HG03280 (cell line): ENCODE measurements around the gene SUPT20H.
"Not testable (repeated sequence)": the region's sequence is repeated elsewhere in the genome, so short reads cannot be mapped to it uniquely, and the experiment has no call there.

Experiments used
- ATAC-seq: cut with Tn5 transposase; IDR thresholded peaks from one replicate; pipeline ENCODE4 v1.9.1; 2021; ENCODE audit warnings: mild to moderate bottlenecking, moderate library complexity; ENCODE audit not compliant: unreplicated experiment

Gene SUPT20H

DNA sequence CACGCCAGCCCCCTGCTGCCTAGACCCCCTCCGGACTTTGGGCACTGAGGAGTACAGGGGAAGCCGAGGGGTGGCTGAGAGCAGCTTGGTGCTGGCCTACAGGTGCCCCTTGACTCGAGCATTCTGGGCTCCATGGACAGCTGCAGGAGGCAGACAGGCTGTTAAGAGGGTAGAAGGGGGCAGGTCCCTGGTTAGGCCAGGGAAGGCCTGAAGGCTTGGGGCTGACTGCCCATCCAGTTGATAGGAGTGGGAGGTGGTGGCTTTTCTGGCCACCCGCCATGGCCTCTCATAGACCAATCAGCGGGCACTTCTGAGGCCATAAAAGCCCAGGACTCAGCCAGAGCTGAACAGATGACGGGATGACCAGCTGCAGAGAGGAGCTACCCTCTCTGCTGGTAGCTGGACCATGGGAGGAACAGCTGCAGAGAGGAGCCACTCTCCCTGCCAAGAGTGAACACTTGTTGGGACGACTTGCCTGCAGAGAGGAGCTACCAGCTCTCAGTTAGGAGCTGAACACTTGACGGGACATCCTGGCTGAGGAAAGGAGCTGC is 10.7 kb upstream of the SUPT20H start:
- ATAC-seq, result no peak

DNA sequence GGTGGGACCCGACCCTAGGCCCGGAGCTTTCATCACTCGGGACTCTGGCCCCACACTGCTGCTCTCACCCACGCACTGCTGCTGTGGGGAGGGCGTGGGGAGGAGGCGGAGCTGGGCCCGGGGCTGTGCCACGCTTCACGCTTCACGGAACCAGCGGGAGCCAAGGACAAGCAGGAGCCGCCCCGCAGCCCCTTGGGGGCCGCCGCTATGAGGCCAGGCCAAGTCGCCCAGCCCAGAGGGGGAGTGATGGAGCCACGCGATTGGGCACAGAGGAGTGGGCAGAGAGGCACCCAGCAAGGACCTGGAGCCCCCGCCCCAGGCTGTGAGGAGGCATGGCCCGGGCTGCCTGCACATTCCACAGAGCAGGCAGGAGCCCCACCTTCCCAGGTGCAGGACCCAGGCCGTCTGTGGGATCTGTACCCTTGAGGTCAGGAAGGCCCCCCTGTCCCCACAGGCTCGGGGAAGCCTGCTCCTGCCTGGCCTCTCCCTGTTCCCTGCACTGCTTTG is 10.2 kb upstream of the SUPT20H start:
- ATAC-seq, result no peak

DNA sequence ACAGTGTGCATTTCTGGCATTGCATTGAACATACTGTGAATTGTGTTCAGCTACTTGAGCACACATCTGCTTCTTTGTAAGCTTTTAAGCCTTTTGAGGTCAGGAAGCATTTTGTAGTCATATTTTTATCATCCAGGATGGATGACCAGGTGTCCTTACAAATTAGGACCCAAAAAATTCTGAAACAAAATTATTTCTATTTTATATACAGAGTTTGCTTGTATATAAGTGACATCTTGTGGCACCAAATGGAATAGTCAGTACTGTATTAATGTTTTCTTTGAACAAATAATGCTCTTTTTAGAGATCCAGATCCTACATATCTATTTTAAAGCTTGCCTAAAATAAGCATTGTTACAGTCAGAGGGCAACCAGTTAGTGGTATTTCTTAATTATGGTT is 9.5 kb upstream of the SUPT20H start:
- ATAC-seq, result no peak

DNA sequence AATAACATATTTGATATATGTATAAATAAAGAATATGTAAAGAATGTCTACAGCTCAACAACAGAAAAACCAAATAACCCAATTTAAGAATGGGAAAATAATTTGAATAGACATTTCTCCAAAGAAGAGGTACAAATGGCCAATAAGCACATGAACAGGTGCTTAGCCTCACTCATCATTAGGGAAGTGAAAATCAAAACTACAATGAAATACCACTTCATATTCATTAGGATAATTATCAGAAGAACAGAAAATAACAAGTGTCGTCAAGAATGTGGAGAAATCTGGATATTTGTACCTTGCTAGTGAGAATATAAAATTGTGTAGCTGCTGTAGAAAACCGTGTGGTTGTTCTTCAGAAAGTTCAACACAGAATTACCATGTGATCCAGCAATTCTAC is 8.4 kb upstream of the SUPT20H start:
- no peak for ATAC-seq

DNA sequence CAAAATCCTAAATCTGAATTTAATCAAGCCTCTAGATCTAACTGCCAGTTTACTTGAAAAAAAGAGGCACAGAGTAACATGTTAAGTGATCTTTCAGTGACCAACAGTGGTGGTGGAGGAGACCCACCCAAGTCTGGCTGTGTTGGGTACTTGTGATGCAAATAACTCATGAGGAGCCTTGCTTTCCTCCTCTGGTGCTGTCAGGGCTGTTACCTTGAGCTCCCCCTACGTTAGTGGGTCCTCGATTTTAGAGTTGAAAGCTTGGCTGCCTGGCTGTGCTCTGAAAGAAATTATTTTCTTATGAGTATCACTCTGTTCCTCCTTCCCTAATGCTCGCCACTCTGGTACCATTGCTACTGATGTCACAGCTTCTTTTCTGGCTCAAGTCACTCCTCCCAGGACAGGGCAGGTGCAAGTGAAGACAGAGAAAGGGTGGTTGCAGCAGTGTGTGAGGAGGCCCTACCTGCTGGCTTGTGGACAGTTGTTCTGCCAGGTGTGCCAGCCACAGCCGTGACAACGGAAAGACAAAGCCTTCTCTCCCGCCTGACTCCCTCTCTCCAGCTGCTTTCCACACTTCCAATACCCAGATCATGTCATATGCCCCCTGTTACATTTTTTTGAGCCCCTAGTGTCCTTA is 6.5 kb upstream of the SUPT20H start:
- no peak for ATAC-seq

DNA sequence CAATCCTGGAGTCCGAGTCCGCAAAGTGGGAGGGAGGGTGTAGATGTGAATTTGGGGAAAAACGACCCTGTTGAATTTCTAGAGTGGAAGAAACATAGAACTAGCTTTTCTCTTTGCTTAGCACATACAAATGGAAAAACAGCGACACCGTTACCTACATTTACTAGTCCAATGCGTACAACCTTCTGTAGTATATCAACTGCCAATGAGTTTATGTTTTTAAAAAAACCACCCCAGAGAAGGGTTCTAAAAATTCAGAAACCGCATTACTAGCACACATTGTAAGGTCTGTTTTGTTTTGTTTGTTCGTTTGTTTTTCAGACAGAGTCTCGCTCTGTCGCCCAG is 332 bp upstream of the SUPT20H start:
- no peak for ATAC-seq

DNA sequence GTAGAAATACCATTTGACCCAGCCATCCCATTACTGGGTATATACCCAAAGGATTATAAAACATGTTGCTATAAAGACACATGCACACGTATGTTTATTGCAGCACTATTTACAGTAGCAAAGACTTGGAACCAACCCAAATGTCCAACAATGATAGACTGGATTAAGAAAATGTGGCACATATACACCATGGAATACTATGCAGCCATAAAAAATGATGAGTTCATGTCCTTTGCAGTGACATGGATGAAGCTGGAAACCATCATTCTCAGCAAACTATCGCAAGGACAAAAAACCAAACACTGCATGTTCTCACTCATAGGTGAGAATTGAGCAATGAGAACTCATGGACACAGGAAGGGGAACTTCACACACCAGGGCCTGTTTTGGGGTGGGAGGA is 3.3 kb downstream of the SUPT20H start:
- not testable (repeated sequence) for ATAC-seq

DNA sequence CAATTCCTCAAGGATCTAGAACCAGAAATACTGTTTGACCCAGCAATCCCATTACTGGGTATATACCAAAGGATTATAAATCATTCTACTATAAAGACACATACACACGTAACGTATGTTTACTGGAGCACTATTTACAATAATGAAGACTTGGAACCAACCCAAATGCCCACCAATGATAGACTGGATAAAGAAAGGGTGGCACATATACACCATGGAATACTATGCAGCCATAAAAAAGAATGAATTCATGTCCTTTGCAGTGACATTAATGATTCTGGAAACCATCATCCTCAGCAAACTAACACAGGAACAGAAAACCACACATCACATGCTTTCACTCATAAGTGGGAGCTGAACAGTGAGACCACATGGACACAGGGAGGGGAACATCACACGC is 6.4 kb downstream of the SUPT20H start:
- not testable (repeated sequence) for ATAC-seq

DNA sequence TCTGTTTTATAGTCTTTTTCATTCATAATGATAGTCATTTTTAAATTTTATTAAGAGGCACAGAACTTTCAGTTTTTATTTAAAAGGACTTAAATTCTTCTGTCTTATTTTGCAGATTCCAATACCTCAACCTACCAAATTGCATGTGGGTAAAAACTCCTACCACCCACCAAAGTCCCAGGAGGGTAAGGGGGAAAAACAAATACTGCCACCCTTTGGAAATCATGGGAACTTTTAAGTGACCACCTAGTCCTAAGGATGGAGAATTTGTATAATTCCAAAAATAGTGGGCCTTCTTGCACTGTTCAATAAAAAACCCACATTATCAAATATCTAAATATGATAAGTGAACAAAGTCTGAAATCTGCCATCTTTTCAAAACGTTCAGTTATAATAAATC is 9.7 kb downstream of the SUPT20H start:
- no peak for ATAC-seq

DNA sequence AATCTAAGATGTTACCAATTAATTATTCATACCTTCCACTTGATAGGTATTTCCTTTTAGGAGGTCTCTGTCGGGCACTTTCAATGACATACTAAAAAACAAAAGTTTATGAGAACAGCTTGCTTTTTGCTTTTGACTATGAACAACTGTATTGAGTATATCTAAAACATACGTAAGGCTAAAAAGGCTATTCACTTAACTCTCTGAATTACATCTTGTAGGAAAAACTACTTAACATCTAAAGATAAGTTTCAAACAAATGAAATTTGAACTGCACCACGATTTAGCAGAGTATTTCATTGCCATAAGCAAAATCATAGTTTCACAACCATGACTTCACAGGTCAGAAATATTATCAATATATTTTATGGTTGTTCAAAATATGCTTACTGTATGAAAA is 11.6 kb downstream of the SUPT20H start:
- ATAC-seq, result no peak

DNA sequence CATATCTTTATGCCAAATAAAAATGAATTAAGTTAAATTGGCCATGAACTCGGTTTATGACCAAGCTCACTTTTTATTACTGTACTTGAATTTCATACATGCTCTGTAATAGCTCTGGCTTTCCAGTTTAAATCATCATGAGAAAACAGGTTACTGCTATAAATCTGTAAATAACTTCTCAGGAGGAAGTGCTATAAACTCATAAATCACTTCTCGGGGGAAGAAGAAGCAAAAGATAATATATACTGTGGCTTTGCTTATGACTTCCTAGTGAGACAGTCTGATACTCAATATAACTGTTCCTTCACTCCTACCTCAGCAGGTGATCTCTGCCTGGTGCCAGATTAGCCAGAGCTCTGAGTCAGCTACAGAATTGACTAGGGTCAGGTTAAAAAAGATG is 12.5 kb downstream of the SUPT20H start:
- ATAC-seq, result no peak

DNA sequence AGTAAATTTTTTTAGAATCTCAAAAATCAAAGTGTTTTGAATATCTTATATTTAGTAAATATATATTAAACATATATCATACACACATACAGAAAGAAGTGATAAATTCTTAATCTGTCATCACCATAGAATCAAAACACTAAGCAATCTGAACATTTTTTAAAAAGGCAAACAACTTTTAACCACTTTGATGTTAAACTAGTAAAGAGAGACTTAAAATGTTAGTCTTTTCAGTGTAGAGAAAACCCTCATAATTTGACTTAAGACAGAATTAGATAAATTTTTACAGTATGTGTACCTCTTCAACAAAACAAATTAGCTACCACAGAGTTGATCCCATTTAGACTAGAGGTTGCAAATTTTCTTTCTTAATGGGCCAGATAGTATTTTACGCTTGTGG is 13.4 kb downstream of the SUPT20H start:
- no peak for ATAC-seq

DNA sequence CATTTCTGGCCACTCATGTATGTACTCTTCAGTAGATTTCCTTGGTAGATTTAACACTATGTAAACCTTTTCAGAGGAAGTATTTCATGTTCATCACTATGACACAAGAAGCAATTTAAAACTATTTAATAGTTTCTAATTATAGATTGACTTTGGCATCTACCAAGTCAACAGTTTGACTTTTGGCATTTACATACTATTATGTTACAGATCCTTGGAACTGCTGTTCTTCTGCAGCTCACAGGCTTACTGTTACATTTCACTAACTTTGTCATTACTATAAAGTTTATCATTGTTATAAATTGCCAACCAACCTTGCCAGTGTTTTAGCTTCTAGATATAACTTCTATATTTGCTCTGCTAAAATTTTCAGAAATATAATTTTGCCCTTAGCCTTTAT is 18.7 kb downstream of the SUPT20H start:
- ATAC-seq, result no peak

DNA sequence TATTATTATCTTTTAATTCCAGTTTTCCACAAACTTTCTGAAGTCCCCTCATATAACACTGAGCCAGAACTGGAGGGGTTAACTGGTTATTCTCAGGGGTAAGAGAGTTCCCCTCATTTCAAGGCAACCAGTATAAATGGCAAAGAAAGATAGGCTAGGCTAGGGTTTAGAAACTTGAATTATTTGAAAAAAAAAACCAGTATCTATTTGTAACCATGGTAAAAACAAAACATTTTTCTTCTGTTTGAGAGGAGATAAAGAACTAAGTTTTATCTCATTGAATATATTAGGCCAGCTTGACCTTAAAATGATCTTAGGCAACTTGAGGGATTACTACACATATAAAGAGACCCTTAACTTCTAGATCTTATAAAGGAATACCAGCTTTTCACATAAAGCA is 19.6 kb downstream of the SUPT20H start:
- no peak for ATAC-seq

DNA sequence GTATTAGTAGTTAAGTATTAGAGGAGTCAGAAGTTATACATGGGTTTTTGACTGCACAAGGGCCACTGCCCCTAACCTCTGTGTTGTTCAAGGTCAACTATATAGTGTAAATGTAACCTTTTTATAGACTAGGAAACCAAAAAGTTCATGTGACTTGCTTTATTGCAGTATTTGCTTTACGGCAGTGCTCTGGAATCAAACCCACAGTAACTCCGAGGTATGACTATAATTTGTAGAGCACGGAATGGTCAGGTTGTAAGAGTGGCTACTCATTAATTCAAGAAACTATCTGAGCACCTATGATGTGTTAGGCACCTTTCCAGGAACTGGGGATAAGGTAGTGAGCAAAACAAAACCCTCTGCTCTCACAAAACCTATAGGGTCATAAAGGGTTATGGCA is 22.2 kb downstream of the SUPT20H start:
- ATAC-seq, result no peak

DNA sequence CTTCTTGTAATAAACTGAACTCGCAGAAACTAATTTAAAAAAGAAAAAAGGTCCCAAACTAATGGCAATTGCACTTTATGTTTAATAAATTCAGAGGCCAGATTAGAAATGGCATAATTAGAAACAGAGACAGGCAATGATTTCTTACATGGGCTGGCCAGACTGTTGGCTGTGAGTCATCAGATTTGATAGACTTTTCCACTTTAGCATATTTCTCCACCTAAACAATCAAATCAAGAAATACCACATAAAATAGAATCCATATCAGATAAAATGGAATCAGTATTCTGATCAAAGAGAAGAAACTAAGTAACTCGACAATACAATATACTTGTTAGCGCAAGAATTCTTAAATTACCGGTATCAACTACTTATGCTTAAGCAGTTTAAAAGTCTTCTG is 29.9 kb downstream of the SUPT20H start:
- ATAC-seq, result no peak

DNA sequence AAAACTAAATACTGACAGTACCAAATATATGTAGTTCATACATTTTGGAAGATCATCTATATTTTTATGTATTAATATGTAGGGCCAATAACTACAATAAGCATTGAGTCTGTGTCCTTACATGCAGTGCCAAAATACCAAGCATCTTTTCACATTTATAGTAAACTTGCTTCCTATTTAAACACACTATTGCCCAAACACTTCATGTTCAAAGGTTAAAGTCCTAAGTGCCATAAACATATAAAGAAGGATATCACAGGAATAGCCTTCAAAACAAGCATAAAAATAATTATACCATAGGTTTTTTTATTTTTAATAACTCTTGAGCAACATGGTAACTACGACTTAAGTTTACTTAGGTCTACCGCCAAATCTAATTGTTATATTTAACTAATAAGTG is 31.8 kb downstream of the SUPT20H start:
- ATAC-seq, result no peak

DNA sequence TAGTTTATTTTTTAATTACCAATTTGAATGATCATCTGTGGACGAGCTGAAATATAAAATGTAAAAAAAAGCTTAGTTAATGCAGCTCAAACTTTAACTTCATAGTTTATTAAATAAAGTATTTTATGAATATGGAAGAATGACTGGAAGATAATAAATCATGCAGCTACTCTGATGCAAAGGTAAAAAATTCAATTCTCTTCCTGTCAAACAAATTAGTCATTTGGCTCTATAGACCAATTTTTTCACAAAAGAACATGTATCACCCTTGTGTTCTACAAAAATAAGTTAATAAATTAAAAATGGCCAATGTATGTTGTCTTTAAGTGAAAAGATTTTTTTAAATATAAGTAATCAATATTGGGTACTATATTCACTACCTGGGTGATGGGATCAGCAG is 32.7 kb downstream of the SUPT20H start:
- no peak for ATAC-seq

DNA sequence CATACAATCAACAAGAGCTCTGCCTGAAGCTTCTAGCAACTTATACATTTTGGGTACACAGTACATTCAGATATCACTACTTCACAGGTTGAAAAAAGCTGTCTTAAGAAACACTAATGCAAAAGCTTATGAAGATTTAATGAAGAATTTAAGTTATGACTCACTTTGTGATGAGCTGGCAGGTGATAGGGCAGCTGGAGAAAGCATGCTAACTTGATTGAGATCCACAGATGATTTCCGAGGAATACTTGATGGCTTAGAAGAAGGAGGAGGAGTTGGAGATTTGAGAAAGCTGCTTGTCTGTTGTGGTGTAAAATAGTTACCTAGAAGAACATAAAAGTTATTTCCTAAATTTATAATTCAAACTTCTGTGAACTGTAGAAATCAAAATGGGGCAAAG is 35.6 kb downstream of the SUPT20H start:
- ATAC-seq, result no peak

DNA sequence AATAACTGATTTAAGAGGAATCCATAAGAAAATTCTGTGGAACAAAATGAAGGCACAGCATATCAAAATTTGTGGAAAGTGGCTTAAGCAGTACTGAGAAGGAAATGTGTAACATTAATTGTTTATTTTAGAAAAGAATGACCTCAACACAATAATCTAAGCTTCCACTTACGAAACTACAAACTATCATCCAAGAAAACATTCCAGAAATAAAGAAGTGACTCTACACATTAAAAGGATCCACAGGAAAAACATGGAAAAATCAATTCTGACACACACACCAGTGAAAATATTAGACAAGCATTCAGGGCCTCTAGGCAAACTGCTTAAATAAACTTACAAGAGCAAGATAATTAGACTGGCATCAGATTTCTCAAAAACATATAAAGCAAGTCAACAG is 44.9 kb downstream of the SUPT20H start:
- no peak for ATAC-seq

DNA sequence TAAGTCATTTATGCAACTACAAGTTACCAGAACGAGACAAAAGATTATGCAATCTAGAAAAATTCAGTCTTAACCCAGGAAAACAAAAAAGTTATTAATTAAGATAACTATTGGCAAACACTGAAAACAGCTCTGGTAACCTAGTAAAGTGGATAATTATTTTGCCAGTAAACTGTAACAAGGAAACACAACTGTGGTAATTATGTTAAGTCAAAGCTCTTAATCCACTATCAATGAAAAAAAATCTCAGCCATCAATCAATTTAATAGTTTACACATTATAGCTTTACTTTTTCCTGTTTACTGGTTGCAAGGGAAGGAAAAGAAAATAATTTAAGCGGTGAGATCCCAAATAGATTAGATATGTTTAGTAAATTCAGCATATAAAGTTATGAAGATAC is 47.7 kb downstream of the SUPT20H start:
- no peak for ATAC-seq

DNA sequence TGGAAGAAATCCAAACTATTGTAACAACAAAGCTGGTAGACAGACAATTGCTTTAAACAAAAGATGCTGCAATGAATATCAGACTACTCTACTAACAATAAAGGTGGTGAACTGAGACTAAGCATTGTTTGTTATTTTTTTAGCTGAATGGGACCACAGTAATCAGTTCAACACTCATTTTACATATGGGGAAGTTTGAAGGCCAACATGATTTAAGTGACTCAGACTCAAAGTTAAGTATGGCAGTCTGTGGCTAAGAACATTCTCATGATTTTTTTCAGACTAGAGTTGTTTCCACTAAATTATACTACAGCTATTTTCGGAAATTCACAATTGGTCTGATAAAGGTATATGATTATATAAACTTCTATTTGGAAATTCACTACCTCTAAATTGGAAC is 48.5 kb downstream of the SUPT20H start:
- no peak for ATAC-seq

DNA sequence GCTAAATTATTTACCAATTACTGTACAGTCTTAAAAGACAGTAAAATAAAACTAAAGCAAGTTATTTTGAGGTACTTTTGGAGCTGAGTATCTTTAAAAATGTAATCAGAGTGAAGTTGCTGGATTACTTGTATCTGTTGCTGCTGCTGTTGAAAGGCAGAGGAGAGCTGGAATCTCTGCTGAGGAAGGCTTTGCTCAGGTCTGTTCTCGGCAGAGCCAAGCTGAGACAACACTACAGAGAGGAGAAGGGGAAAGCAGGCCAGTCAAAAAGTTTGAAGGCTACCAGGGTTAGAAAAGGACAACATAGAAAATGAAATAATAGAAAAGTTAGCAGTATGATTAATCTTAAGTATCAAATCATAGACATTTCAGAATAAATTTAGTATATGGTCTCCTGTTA is 49.1 kb downstream of the SUPT20H start:
- ATAC-seq, result no peak
